HL-60 (cell line): Measurements from ENCODE around the gene TBC1D30.
"Not testable (repeated sequence)": the region's sequence is repeated elsewhere in the genome, so short reads cannot be mapped to it uniquely, and the experiment has no call there.

ENCODE experiments used
- GABPA ChIP-seq: IDR thresholded peaks from 2 replicates; pipeline ENCODE4 v1.6.1; 2012; ENCODE audit warnings: low read depth
- POLR2AphosphoS5 ChIP-seq: IDR thresholded peaks from 2 replicates; pipeline ENCODE4 v1.6.1; 2012; ENCODE audit warnings: low read depth
- TF ChIP-seq, protein P1 (sequence below): IDR thresholded peaks from one replicate; pipeline ENCODE4 v1.5.1; 2011; ENCODE audit warnings: low read length, control low read depth, inconsistent platforms; ENCODE audit not compliant: insufficient read depth
- TF ChIP-seq, protein P2 (sequence below): IDR thresholded peaks from 2 replicates; pipeline ENCODE4 v1.6.1; 2012; ENCODE audit warnings: low read depth; ENCODE audit not compliant: insufficient replicate concordance

DNA sequence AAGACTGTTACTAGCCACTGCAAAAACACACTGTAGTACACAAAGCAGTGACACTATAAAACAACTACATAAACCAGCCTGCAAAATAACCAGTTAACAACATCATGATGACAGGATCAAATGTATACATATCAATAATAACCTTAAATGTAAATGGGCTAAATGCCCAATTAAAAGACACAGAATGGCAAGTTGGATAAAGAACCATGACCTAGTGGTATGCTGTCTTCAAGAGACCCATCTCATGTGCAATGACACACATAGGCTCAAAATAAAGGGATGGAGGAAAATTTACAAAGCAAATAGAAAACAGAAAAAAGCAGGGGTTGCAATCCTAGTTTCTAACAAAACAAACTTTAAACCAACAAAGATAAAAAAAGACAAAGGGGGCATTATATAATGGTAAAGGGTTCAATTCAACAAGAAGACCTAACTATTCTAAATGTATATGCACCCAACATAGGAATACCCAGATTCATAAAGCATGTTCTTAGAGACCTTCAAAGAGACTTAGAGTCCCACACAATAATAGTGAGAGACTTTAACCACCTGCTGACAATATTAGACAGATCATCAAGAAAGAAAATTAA lies 49.2 kb upstream of the TBC1D30 start:
- TF ChIP-seq POLR2AphosphoS5, GABPA: not testable (repeated sequence)
- TF ChIP-seq, protein P1, sequence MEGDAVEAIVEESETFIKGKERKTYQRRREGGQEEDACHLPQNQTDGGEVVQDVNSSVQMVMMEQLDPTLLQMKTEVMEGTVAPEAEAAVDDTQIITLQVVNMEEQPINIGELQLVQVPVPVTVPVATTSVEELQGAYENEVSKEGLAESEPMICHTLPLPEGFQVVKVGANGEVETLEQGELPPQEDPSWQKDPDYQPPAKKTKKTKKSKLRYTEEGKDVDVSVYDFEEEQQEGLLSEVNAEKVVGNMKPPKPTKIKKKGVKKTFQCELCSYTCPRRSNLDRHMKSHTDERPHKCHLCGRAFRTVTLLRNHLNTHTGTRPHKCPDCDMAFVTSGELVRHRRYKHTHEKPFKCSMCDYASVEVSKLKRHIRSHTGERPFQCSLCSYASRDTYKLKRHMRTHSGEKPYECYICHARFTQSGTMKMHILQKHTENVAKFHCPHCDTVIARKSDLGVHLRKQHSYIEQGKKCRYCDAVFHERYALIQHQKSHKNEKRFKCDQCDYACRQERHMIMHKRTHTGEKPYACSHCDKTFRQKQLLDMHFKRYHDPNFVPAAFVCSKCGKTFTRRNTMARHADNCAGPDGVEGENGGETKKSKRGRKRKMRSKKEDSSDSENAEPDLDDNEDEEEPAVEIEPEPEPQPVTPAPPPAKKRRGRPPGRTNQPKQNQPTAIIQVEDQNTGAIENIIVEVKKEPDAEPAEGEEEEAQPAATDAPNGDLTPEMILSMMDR = not testable (repeated sequence)
- TF ChIP-seq, protein P2, sequence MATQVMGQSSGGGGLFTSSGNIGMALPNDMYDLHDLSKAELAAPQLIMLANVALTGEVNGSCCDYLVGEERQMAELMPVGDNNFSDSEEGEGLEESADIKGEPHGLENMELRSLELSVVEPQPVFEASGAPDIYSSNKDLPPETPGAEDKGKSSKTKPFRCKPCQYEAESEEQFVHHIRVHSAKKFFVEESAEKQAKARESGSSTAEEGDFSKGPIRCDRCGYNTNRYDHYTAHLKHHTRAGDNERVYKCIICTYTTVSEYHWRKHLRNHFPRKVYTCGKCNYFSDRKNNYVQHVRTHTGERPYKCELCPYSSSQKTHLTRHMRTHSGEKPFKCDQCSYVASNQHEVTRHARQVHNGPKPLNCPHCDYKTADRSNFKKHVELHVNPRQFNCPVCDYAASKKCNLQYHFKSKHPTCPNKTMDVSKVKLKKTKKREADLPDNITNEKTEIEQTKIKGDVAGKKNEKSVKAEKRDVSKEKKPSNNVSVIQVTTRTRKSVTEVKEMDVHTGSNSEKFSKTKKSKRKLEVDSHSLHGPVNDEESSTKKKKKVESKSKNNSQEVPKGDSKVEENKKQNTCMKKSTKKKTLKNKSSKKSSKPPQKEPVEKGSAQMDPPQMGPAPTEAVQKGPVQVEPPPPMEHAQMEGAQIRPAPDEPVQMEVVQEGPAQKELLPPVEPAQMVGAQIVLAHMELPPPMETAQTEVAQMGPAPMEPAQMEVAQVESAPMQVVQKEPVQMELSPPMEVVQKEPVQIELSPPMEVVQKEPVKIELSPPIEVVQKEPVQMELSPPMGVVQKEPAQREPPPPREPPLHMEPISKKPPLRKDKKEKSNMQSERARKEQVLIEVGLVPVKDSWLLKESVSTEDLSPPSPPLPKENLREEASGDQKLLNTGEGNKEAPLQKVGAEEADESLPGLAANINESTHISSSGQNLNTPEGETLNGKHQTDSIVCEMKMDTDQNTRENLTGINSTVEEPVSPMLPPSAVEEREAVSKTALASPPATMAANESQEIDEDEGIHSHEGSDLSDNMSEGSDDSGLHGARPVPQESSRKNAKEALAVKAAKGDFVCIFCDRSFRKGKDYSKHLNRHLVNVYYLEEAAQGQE = not testable (repeated sequence)
